Stomach (tissue), 4 donors: Measurements from ENCODE around the gene STK36.

ENCODE experiments used
- CTCF ChIP-seq, 7 experiments: fragments of 450-650 bp in 4 of 7; fragments of 200-600 bp in 3 of 7; sonication (generic) in 3 of 7; IDR thresholded peaks; one replicate each; pipeline ENCODE4 v1.5.1; 2016 to 2019; ENCODE audit warnings: antibody characterized with exemption in 7 of 7, control low read depth in 2 of 7, mild to moderate bottlenecking in 1 of 7
- POLR2A ChIP-seq, 4 donors: fragments of 450-650 bp; IDR thresholded peaks; one replicate each; pipeline ENCODE4 v1.6.1; 2016; ENCODE audit warnings: antibody characterized with exemption in 4 of 4, control low read depth in 2 of 4, mild to moderate bottlenecking in 1 of 4, moderate library complexity in 1 of 4
- POLR2AphosphoS5 ChIP-seq, 3 donors: sonication (generic); formaldehyde crosslinking; IDR thresholded peaks; one replicate each; pipeline ENCODE4 v1.6.1; 2016; ENCODE audit warnings: antibody characterized with exemption in 3 of 3

GRCh38 chr2:218722876-218723785, 51.2 kb downstream of the STK36 start:
- no peak for TF ChIP-seq CTCF (IDR thresholded peaks at IDR 0.05)
- no peak for TF ChIP-seq POLR2A (IDR thresholded peaks at IDR 0.05)
- TF ChIP-seq POLR2AphosphoS5 (IDR thresholded peaks at IDR 0.05), result no peak
